ENCODE measurements around the gene MGARP. TPM values are rescaled to one million over a fixed set of nuclear protein-coding genes. Genes with fewer than 3 reads are reported as not detected.
A peak's percentile ranks its signal among the peaks of the same experiment; 100 is the strongest.

MGARP gene
- total RNA-seq, 6 donors from 2014 or later, result 0.43 to 0.98 TPM; not detected in 4

DNA sequence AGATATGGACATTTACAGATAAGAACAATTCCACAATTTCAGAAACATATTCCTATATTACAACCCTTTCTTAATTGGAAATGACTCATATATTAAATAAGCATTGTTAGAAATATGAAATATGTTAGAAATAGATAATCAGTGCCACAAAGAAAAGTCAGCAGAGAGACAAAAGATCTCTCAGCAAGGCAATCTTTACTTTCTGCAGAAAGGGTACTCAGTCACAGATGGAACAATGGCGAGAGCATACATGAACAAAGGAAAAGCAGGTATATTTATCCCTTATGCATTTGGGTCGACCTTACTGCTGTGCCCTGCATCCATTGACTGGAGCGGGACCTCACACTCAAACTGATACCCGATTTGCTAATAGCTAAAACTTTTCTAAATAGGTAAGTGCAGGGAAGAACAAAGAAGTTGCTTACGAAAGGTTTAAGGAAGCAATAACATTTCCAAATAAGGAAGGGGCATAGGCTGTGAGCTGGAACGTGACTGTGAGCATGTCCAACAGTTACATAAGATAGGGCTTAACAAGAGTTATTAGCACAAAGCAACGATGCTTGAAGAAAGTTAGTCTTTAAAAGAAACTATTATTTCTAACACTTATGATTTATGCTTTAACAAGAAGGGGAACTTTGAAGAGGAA is 40.8 kb downstream of the MGARP start:
- TF ChIP-seq POLR2AphosphoS5 (IDR thresholded peaks at IDR 0.05), result no peak
- no peak for TF ChIP-seq POLR2A (IDR thresholded peaks at IDR 0.05)
- TF ChIP-seq EP300 (IDR thresholded peaks at IDR 0.05), result no peak
- TF ChIP-seq, protein P1, sequence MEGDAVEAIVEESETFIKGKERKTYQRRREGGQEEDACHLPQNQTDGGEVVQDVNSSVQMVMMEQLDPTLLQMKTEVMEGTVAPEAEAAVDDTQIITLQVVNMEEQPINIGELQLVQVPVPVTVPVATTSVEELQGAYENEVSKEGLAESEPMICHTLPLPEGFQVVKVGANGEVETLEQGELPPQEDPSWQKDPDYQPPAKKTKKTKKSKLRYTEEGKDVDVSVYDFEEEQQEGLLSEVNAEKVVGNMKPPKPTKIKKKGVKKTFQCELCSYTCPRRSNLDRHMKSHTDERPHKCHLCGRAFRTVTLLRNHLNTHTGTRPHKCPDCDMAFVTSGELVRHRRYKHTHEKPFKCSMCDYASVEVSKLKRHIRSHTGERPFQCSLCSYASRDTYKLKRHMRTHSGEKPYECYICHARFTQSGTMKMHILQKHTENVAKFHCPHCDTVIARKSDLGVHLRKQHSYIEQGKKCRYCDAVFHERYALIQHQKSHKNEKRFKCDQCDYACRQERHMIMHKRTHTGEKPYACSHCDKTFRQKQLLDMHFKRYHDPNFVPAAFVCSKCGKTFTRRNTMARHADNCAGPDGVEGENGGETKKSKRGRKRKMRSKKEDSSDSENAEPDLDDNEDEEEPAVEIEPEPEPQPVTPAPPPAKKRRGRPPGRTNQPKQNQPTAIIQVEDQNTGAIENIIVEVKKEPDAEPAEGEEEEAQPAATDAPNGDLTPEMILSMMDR (IDR thresholded peaks at IDR 0.05), result no peak
- no peak for ATAC-seq (ENCODE audit: low FRiP score in 2 of 2)
- 78 to 81% methylated on average over 7 of the region's 7 CpGs for WGBS, 2 donors
- Histone ChIP-seq H3K27me3 (no peaks in the 10 kb centered on the region), H3K9me3 (no peaks in the 10 kb centered on the region), H3K36me3 (no peaks in the 10 kb centered on the region), H3K4me1 (no peaks in the 10 kb centered on the region), H3K4me3 (no peak overlapping the region), H3K27ac (no peak overlapping the region)
- no peak for DNase-seq

DNA sequence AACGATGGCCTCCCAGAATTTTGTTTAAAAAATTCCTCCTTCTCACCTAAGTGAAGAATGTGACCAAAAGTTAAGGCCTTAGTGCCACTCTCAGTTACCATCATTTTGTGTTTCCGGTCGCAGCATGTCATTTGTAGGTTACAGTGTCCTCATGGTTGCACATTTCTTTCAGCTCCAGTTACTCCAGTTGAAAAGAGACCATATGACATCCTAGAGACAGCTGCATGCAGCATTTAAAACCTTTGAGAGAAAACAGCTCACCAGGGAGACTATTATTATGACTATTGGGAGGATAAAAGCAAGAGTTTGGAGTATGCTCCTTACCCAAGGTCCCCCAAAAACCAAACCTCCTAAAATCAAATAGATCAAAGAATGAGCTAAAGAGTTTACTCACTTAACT is 45.8 kb downstream of the MGARP start:
- TF ChIP-seq POLR2AphosphoS5 (IDR thresholded peaks at IDR 0.05), result no peak
- no peak for TF ChIP-seq EP300 (IDR thresholded peaks at IDR 0.05)
- TF ChIP-seq, protein P1 (IDR thresholded peaks at IDR 0.05), result no peak
- TF ChIP-seq POLR2A (IDR thresholded peaks at IDR 0.05), result no peak
- Histone ChIP-seq H3K27ac (no peak overlapping the region), H3K4me3 (no peak overlapping the region), H3K4me1 (no peaks in the 10 kb centered on the region), H3K36me3 (no peaks in the 10 kb centered on the region), H3K27me3 (no peaks in the 10 kb centered on the region), H3K9me3 (no peaks in the 10 kb centered on the region)
- DNase-seq (no peak), ATAC-seq (ENCODE audit: low FRiP score in 2 of 2) (no peak)
- WGBS, 2 donors, result 89 to 90% methylated on average over 3 of the region's 3 CpGs

DNA sequence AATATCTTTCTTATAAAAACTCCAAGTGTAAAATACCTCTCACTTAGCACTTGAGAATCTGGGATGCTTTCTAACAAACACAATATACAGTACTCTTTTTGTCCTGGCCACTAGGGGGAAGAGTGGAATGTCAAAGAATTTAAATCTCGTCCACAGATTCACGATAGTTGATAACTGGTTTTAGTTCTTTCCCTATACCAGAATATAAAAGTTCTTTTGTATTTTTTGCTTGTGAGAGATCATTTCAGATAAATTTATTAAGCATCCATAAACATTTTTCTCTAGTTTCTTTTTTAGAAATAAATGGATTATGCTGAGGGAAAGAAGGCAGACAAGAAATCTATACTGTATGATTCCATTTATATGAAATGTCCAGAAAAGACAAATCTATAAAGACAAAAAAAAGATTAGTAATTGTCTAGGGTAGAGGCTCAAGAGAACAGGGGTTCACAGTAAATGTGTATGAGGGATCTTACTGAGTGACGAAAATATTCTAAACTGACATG is 50.4 kb downstream of the MGARP start:
- peak in 1 of 2 donors; percentile 84 for ATAC-seq (ENCODE audit: low FRiP score in 2 of 2)
- WGBS, 2 donors, result 31 to 34% methylated on average over 3 of the region's 3 CpGs

DNA sequence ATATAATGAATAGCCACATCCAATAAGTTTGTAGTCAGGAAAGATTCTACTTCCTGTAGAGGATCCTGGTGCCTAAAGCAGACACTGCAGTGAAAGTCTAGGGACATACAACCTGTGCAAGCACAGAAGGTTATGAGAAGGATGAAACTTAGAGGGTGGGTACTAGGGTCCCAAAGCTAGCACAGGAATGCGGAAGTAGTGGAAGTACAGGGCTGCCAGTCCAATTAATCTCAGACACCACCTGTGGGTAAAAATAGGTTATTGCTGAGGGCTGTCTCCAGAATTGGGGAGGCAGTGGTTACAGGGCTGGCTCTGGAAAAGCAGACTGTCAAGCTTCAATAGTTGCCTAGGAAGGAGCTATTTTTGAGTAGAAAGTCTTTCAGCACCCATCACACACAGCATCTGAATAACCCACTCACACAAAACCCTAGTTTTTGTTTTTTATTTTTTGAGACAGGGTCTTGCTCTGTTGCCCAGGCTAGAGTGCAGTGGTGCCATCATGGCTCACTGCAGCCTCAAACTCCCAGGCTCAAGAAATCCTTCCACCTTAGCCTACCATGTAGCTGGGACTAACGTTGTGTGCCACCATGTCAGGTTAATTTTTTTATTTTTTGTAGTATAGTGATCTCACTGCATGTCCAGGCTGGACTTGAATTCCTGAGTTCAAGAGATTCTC is 52.2 kb downstream of the MGARP start:
- WGBS, 2 donors, result 43 to 56% methylated on average over 2 of the region's 2 CpGs
- Histone ChIP-seq H3K36me3 (no peaks in the 10 kb centered on the region), H3K27me3 (no peaks in the 10 kb centered on the region), H3K4me1 (no peaks in the 10 kb centered on the region), H3K4me3 (no peak overlapping the region), H3K27ac (no peak overlapping the region), H3K9me3 (no peaks in the 10 kb centered on the region)
- DNase-seq (no peak), ATAC-seq (ENCODE audit: low FRiP score in 2 of 2) (peak in 1 of 2 donors; percentile 36)
- TF ChIP-seq, protein P1 (IDR thresholded peaks at IDR 0.05), result peak in 1 of 6 experiments; percentile 15
- TF ChIP-seq POLR2AphosphoS5 (IDR thresholded peaks at IDR 0.05), result no peak

More for the DNA sequence above, 50.4 kb downstream of the MGARP start:
- H3K9me3 ChIP-seq, result no peaks in the 10 kb centered on the region
- no peak for DNase-seq
- H3K27me3 ChIP-seq, result no peaks in the 10 kb centered on the region
- TF ChIP-seq, protein P1 (IDR thresholded peaks at IDR 0.05), result peak; percentile 54 to 75 (median 69)
- TF ChIP-seq POLR2A (IDR thresholded peaks at IDR 0.05), result no peak
- no peaks in the 10 kb centered on the region for H3K36me3 ChIP-seq
- no peak overlapping the region for H3K27ac ChIP-seq
- no peaks in the 10 kb centered on the region for H3K4me1 ChIP-seq
- H3K4me3 ChIP-seq, result no peak overlapping the region
